HCT116 (cell line): Measurements from ENCODE around the gene RIPK3. TPM values are rescaled to one million over a fixed set of nuclear protein-coding genes. Genes with fewer than 3 reads are reported as not detected.
"Not testable (repeated sequence)": the region's sequence is repeated elsewhere in the genome, so short reads cannot be mapped to it uniquely, and the experiment has no call there.

Experiments used
- ATAC-seq: fragments of 200-7000 bp; cut with Tn5 transposase; 2 replicates; pipeline ENCODE4 v1.9.1; 2020; ENCODE audit warnings: mild to moderate bottlenecking, moderate library complexity
- BruUV-seq: library from RNA; stranded (reverse); fragments of 400-500 nt; replicated peaks from 2 replicates; lab custom pipeline; 2021; lab: Mats Ljungman, UMichigan
- CTCF ChIA-PET: fragments of 300-600 bp; sonication (Branson Sonifier 250); formaldehyde crosslinking; loops from one replicate; lab custom pipeline; 2021; ENCODE audit warnings: antibody characterized with exemption; lab: Charles Lee
- POLR2A ChIA-PET: fragments of 300-600, 350-600 bp; sonication (Branson Sonifier 250); formaldehyde crosslinking; loops from one replicate; lab custom pipeline; 2021; ENCODE audit warnings: antibody characterized with exemption; lab: Charles Lee
- RAD21 ChIA-PET, 2 experiments: fragments of 300-600 bp; sonication (Branson Sonifier 250); formaldehyde crosslinking; loops; one replicate each; lab custom pipeline; 2023; ENCODE audit warnings: low total read pairs in 2 of 2; ENCODE audit not compliant: uncharacterized antibody in 2 of 2, unreplicated experiment in 2 of 2, low non-redundant PET in 1 of 2; lab: Charles Lee
- DNase-seq: peaks from one replicate; pipeline ENCODE4 v3.0.0-alpha.2; 2010; ENCODE audit warnings: low read depth, low spot score
- H2AFZ ChIP-seq: fragments of 200-600 bp; shearing (Covaris generic), sonication (generic); 2 replicates; pipeline ENCODE4 v1.6.1; 2017; ENCODE audit warnings: low read depth, mixed run types, mixed read lengths, antibody characterized with exemption, low read length; ENCODE audit not compliant: poor library complexity, severe bottlenecking
- H3K27ac ChIP-seq: 2 replicates; pipeline ENCODE4 v1.5.1; 2012; ENCODE audit warnings: low read depth, low read length
- H3K27me3 ChIP-seq: fragments of 200-600 bp; sonication (generic); 2 replicates; pipeline ENCODE4 v1.6.1; 2016; ENCODE audit warnings: mixed run types, low read length, mixed read lengths; ENCODE audit not compliant: insufficient read depth
- H3K36me3 ChIP-seq, 2 experiments: fragments of 200-500 bp in 1 of 2; fragments of 200-600 bp in 1 of 2; sonication (Bioruptor generic) in 1 of 2; sonication (generic) in 1 of 2; 2 replicates each; pipeline versions ENCODE4 v1.5.1 to v1.6.1; 2014 to 2016; ENCODE audit warnings: low read length in 2 of 2, inconsistent platforms in 1 of 2, mixed read lengths in 1 of 2, mixed run types in 1 of 2; ENCODE audit not compliant: insufficient read depth in 2 of 2, control insufficient read depth in 1 of 2
- H3K4me1 ChIP-seq, 2 experiments: fragments of 200-600 bp in 1 of 2; sonication (generic) in 1 of 2; 2 replicates each; pipeline versions ENCODE4 v1.5.1 to v1.6.1; 2012 to 2017; ENCODE audit warnings: low read length in 2 of 2, inconsistent platforms in 1 of 2, mild to moderate bottlenecking in 1 of 2, mixed read lengths in 1 of 2, mixed run types in 1 of 2, moderate library complexity in 1 of 2; ENCODE audit not compliant: insufficient read depth in 2 of 2, control insufficient read depth in 1 of 2
- H3K4me2 ChIP-seq: fragments of 200-600 bp; sonication (generic); 2 replicates; pipeline ENCODE4 v1.6.1; 2017; ENCODE audit warnings: mixed run types, low read length, mixed read lengths
- H3K4me3 ChIP-seq, 2 experiments: fragments of 200-600 bp in 1 of 2; sonication (generic) in 1 of 2; replicated peaks in 1 of 2; 2 replicates each; pipeline ENCODE4 v1.5.1; 2011 to 2016; ENCODE audit warnings: low read length in 2 of 2, control low read depth in 1 of 2, low read depth in 1 of 2, mild to moderate bottlenecking in 1 of 2, mixed read lengths in 1 of 2, mixed run types in 1 of 2
- H3K79me2 ChIP-seq: fragments of 200-600 bp; sonication (generic); 2 replicates; pipeline ENCODE4 v1.6.1; 2017; ENCODE audit warnings: mild to moderate bottlenecking, mixed run types, low read length, moderate library complexity, mixed read lengths; ENCODE audit not compliant: insufficient read depth
- H3K9ac ChIP-seq: fragments of 200-600 bp; sonication (generic); 2 replicates; pipeline ENCODE4 v1.6.1; 2016; ENCODE audit warnings: low read length, mixed read lengths
- H3K9me2 ChIP-seq: fragments of 200-600 bp; sonication (generic), shearing (Covaris generic); 2 replicates; pipeline ENCODE4 v1.6.1; 2017; ENCODE audit warnings: mixed run types, mild to moderate bottlenecking, moderate library complexity; ENCODE audit not compliant: insufficient read depth
- H3K9me3 ChIP-seq, 2 experiments: fragments of 200-500 bp in 1 of 2; fragments of 200-600 bp in 1 of 2; sonication (Bioruptor generic) in 1 of 2; sonication (generic) in 1 of 2; 2 replicates each; pipeline ENCODE4 v1.6.1; 2014 to 2017; ENCODE audit warnings: low read length in 2 of 2, mixed read lengths in 2 of 2, inconsistent platforms in 1 of 2, low read depth in 1 of 2, mild to moderate bottlenecking in 1 of 2, mixed run types in 1 of 2, moderate library complexity in 1 of 2; ENCODE audit not compliant: control insufficient read depth in 1 of 2, insufficient read depth in 1 of 2
- H4K20me1 ChIP-seq: fragments of 200-600 bp; sonication (generic), shearing (Covaris generic); 2 replicates; pipeline ENCODE4 v1.6.1; 2017; ENCODE audit warnings: mixed run types, mild to moderate bottlenecking, moderate library complexity; ENCODE audit not compliant: insufficient read depth
- CEBPB ChIP-seq: IDR thresholded peaks from 2 replicates; pipeline ENCODE4 v1.6.1; 2012; ENCODE audit warnings: low read depth
- CTCF ChIP-seq, 3 experiments: fragments of 200-600 bp in 1 of 3; sonication (generic) in 1 of 3; IDR thresholded peaks in 2 of 3; conservative IDR thresholded peaks in 1 of 3; 2 replicates each; pipeline ENCODE4 v1.5.1; 2012 to 2017; ENCODE audit warnings: low read depth in 2 of 3, low read length in 2 of 3, antibody characterized with exemption in 1 of 3, borderline replicate concordance in 1 of 3, control low read depth in 1 of 3, mild to moderate bottlenecking in 1 of 3, mixed read lengths in 1 of 3, mixed run types in 1 of 3, moderate library complexity in 1 of 3; ENCODE audit not compliant: insufficient read depth in 1 of 3
- ELF1 ChIP-seq: IDR thresholded peaks from 2 replicates; pipeline ENCODE4 v1.6.1; 2012; ENCODE audit warnings: low read depth, borderline replicate concordance
- EZH2 ChIP-seq: fragments of 200-600 bp; sonication (generic); IDR thresholded peaks from 2 replicates; pipeline ENCODE4 v1.6.1; 2017; ENCODE audit warnings: antibody characterized with exemption, mixed run types
- EZH2phosphoT487 ChIP-seq: fragments of 200-600 bp; IDR thresholded peaks from 2 replicates; pipeline ENCODE4 v1.6.1; 2018; ENCODE audit warnings: antibody characterized with exemption, borderline replicate concordance
- MAX ChIP-seq: IDR thresholded peaks from 2 replicates; pipeline ENCODE4 v1.6.1; 2012
- POLR2AphosphoS5 ChIP-seq: IDR thresholded peaks from 2 replicates; pipeline ENCODE4 v1.6.1; 2011; ENCODE audit warnings: mild to moderate bottlenecking, low read depth, low read length, moderate library complexity
- RAD21 ChIP-seq: IDR thresholded peaks from 2 replicates; pipeline ENCODE4 v1.6.1; 2012; ENCODE audit warnings: low read depth, mild to moderate bottlenecking
- REST ChIP-seq: IDR thresholded peaks from 2 replicates; pipeline ENCODE4 v1.6.1; 2012; ENCODE audit warnings: low read depth
- SRF ChIP-seq: IDR thresholded peaks from 2 replicates; pipeline ENCODE4 v1.6.1; 2012; ENCODE audit warnings: low read depth
- YY1 ChIP-seq: IDR thresholded peaks from 2 replicates; pipeline ENCODE4 v1.6.1; 2011; ENCODE audit warnings: low read length, low read depth, moderate library complexity, mild to moderate bottlenecking; ENCODE audit not compliant: insufficient replicate concordance; ENCODE audit errors: extremely low read depth
- ZBTB33 ChIP-seq: IDR thresholded peaks from 2 replicates; pipeline ENCODE4 v1.6.1; 2011; ENCODE audit warnings: mild to moderate bottlenecking, low read length, moderate library complexity; ENCODE audit not compliant: insufficient replicate concordance; ENCODE audit errors: extremely low read depth
- ZFX ChIP-seq: fragments of 450-650 bp; IDR thresholded peaks from 2 replicates; pipeline ENCODE4 v1.6.1; 2017
- intact Hi-C: fragments of 100-400 bp; cut with micrococcal nuclease; formaldehyde crosslinking; loops from 2 replicates; pipeline ENCODE4 v1.10.0; 2022
- total RNA-seq: library from RNA; stranded (reverse); gene quantifications from one replicate; pipeline ENCODE4 v1.2.1, GENCODE V29; 2021; ENCODE audit not compliant: unreplicated experiment

The RIPK3 gene
- total RNA-seq, 1 experiment from 2014 or later, result not detected

- BruUV-seq, ATAC-seq, H3K79me2 ChIP-seq, H3K9me3 ChIP-seq, H4K20me1 ChIP-seq, H3K27ac ChIP-seq, H3K36me3 ChIP-seq, H3K4me3 ChIP-seq, H3K27me3 ChIP-seq, POLR2A ChIA-PET, DNase-seq, H3K4me2 ChIP-seq, H3K9ac ChIP-seq, H3K9me2 ChIP-seq, H2AFZ ChIP-seq, intact Hi-C loops, RAD21 ChIA-PET: not testable (repeated sequence)
- CTCF ChIA-PET, result interaction anchor here (1.1 kb wide), 1 partner anchor 44 kb away, joined by 3 read pairs; no protein-coding TSS in a partner anchor
- peaks cover 6 to 13% of the 10 kb centered on the region in 2 experiments for H3K4me1 ChIP-seq
Measured at GRCh38 chr14:24387579-24387978, 47.8 kb upstream of the RIPK3 start.

- BruUV-seq, result no TSS peak
- H3K27me3 ChIP-seq, result no peaks in the 10 kb centered on the region
- H3K9me2 ChIP-seq, result no peaks in the 10 kb centered on the region
- no peak overlapping the region for H2AFZ ChIP-seq
- H3K4me3 ChIP-seq, result no peak overlapping the region
- CTCF ChIA-PET, result no interaction called here
- DNase-seq (no peak), ATAC-seq (no peak)
- intact Hi-C loops, result no loop called here
- H3K27ac ChIP-seq, result no peak overlapping the region
- H3K4me1 ChIP-seq, result peaks cover 4 to 9% of the 10 kb centered on the region in 2 experiments; a peak in 2 of 4 replicates
- no peaks in the 10 kb centered on the region for H3K9me3 ChIP-seq
- no peak overlapping the region for H3K9ac ChIP-seq
- RAD21 ChIA-PET, result no interaction called here
- POLR2A ChIA-PET, result no interaction called here
- H3K79me2 ChIP-seq, result no peaks in the 10 kb centered on the region
- no peaks in the 10 kb centered on the region for H4K20me1 ChIP-seq
- H3K36me3 ChIP-seq, result no peaks in the 10 kb centered on the region
- H3K4me2 ChIP-seq, result no peak overlapping the region
- TF ChIP-seq SRF, result no peak
- TF ChIP-seq REST, result no peak
- TF ChIP-seq ELF1, result no peak
- no peak for TF ChIP-seq YY1
- no peak for TF ChIP-seq EZH2phosphoT487
- TF ChIP-seq CTCF (IDR thresholded peaks at IDR 0.05 in 2 of 3, conservative IDR thresholded peaks at IDR 0.05 in 1 of 3; ENCODE audit: borderline replicate concordance in 1 of 3, insufficient read depth in 1 of 3, low read depth in 2 of 3, low read length in 2 of 3), result no peak
- TF ChIP-seq POLR2AphosphoS5, result no peak
- no peak for TF ChIP-seq MAX
- no peak for TF ChIP-seq EZH2
- no peak for TF ChIP-seq CEBPB
- TF ChIP-seq ZBTB33, result no peak
- TF ChIP-seq ZFX, result no peak
- TF ChIP-seq RAD21, result no peak
Measured at GRCh38 chr14:24387009-24387345, 47.2 kb upstream of the RIPK3 start.
